GM10248 (cell line): ENCODE results near the gene MYH6.

Source experiments
- CTCF ChIA-PET: fragments of 300-600 bp; sonication (Branson Sonifier 250); formaldehyde crosslinking; extraction: SDS; loops from one replicate; lab custom pipeline; 2021; ENCODE audit warnings: antibody characterized with exemption; lab: Yijun Ruan, JAX
- POLR2A ChIA-PET: fragments of 350-650 bp; sonication (Branson Sonifier 250); formaldehyde crosslinking; extraction: SDS; loops from one replicate; lab custom pipeline; 2020; ENCODE audit warnings: antibody characterized with exemption; lab: Yijun Ruan, JAX
- DNase-seq: peaks from one replicate; pipeline ENCODE4 v3.0.0; 2012; ENCODE audit errors: extremely low spot score
- CTCF ChIP-seq: IDR thresholded peaks from 2 replicates; pipeline ENCODE4 v1.5.1; 2012; ENCODE audit warnings: mild to moderate bottlenecking, low read depth; ENCODE audit errors: extremely low read depth, missing control alignments, control extremely low read depth

MYH6 gene

DNA sequence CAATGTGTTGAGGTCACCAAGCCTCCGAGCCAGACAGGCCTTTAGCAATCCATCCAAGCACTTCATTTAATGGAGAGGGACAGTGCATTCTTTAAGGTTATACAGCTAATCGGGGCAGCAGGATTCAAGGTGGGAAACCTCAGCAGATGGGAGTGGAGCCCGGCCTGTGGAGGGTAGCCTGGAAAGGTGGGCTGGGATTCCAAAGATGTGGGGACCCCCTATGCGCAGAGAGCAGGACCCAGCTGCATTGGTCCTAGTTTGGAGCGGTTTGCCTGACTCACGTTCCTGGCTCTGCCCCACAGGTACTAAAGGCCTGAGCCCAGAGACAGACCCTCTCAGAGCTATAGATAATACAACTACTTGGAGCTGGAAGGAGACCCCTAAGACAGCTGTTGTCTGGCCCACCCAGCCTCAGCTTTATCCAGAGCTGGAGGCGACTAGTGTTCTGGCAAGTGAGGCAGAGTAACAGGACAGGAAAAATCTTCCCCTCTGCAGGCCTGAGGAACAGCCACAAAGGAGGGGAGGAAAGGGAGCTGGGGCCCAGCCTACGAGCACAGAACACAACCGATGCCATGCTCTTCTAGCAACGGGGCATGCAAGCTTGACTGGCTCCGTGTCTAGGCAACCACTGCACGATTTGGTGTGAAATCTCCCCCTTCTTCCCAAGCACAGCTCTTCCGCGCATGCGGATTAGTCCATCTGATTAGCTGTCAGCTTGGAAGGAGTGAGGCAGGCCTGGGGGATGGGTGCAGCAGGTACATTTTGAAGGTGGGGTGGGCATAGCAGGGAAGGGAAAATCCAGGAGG is 28.5 kb upstream of the MYH6 start:
- CTCF ChIA-PET: interaction anchor here (0.7 to 1.6 kb wide), 7 partner anchors 10 to 57 kb away, joined by 3 to 6 read pairs (median 3); no protein-coding TSS in a partner anchor
- no peak for TF ChIP-seq CTCF
- POLR2A ChIA-PET: no interaction called here
- DNase-seq: no peak

DNA sequence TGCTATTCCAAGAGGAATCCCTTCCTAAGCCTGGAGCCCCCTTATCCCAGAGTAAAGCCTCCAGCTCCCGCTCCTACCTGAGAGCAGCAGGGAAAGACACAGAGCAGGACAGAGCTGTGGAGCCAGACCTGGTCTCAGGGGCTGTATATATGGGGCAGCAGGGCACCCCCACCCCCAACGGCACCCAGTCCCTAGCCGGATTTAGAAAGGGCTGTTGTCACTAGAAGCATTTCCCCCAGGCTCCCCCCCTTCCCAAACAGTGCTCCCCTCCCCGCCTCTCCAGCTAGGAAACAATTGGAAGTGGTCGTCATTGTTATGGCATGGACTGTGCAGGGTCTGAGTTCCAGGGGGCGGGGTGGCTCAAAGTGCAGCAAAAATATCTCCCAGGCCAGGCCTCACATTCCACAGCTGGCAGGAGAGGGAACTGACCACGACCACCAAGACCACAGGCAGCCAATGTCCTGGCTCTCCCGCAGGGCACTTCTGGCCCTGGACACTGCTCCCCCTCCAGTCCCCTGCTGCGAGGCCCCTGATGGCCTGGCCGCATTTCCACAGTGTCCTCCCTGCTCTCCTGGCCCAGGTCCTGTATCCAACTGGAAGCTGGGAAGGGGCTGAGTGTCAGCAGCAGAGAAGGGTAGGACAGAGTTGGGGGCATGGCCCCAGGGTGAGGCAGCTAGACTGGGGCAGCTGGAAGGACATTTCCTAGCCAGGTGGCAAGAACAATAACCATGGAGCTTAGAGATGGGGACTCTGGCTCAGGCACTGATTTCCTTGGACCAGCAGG is 27.7 kb upstream of the MYH6 start, which contains the start of gene MYH7:
Gene MYH7 (minus strand): TSS at position 118 of the 784 bp plus-strand sequence. CDS start 1,928 bp downstream, outside the sequence.
- ChIA-PET CTCF (interaction anchor here (0.7 to 1.6 kb wide), 4 partner anchors 13 to 56 kb away, joined by 3 to 5 read pairs (median 3); no protein-coding TSS in a partner anchor), POLR2A (no interaction called here)
- TF ChIP-seq CTCF: no peak
- DNase-seq: no peak

DNA sequence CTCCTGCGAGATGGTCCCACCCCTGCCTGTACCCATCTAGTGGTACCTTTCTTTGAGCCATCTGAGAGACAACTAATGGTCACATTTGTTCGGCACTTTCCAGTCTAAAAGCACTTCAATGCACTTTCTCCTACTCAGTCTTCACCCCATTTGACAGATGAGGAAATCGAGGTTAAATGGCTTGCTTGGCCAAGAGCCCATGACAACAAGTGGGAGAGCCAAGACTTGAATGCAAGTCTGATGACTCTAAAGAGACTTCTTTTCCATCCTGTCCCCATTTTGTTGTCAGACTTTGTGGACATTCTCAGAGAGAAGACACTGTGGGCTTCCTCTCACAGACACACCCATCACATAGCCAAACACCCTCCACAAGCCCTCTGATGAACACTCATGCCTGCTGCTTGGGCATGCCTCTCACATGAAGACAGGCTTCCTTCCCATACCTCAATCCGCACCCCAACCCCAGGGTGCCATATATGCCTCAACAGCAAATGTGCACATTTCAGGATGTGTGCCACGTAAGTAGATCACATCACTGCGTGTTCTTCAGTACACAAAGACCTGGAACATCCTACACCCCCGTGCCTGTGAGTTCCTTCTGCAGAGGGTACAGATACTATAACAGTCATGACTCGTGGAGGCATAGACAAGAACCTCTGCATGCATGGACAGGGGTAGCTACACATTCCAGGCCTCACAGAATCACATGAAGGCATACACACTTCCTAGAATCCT is 26.6 kb upstream of the MYH6 start:
- POLR2A ChIA-PET: no interaction called here
- TF ChIP-seq CTCF: no peak
- DNase-seq: no peak
- CTCF ChIA-PET: no interaction called here

- TF ChIP-seq CTCF: no peak
- no peak for DNase-seq
- POLR2A ChIA-PET: no interaction called here
- CTCF ChIA-PET: no interaction called here
Observed at GRCh38 chr14:23433457-23433856, 25.4 kb upstream of the MYH6 start.

- no peak for TF ChIP-seq CTCF
- DNase-seq: no peak
- POLR2A ChIA-PET: no interaction called here
- CTCF ChIA-PET: interaction anchor here (0.9 kb wide), 1 partner anchor 18 kb away, joined by 3 read pairs; no protein-coding TSS in a partner anchor
Observed at GRCh38 chr14:23432946-23433345, 24.9 kb upstream of the MYH6 start.

GRCh38 chr14:23432102-23432925 is 24.2 kb upstream of the MYH6 start:
- DNase-seq: no peak

More at GRCh38 chr14:23432102-23432925, 24.2 kb upstream of the MYH6 start:
- CTCF ChIA-PET: interaction anchor here (0.9 kb wide), 1 partner anchor 18 kb away, joined by 3 read pairs; no protein-coding TSS in a partner anchor
- no peak for TF ChIP-seq CTCF
- POLR2A ChIA-PET: no interaction called here
